NT2/D1 (cell line): ENCODE results near the gene TDRD5.

Source experiments
- SUZ12 ChIP-seq: IDR thresholded peaks from 2 replicates; pipeline ENCODE4 v1.6.1; 2011; ENCODE audit not compliant: insufficient read length, insufficient read depth; ENCODE audit errors: extremely low read depth
- YY1 ChIP-seq: IDR thresholded peaks from 2 replicates; pipeline ENCODE4 v1.6.1; 2011; ENCODE audit not compliant: insufficient read length, insufficient read depth
- ZNF274 ChIP-seq: IDR thresholded peaks from 2 replicates; pipeline ENCODE4 v1.6.1; 2011; ENCODE audit warnings: mild to moderate bottlenecking, low read depth, low read length

- no peak for TF ChIP-seq SUZ12
- TF ChIP-seq ZNF274 = no peak
- TF ChIP-seq YY1 = no peak
These were observed 42.3 kb upstream of the TDRD5 start for GRCh38 chr1:179549368-179549700.
